Measurements from ENCODE around the gene ANXA3.
"Not testable (repeated sequence)": the region's sequence is repeated elsewhere in the genome, so short reads cannot be mapped to it uniquely, and the experiment has no call there.

ANXA3 gene

GRCh38 chr4:78581618-78582017, 30.0 kb downstream of the ANXA3 start:
- no peak for DNase-seq

DNA sequence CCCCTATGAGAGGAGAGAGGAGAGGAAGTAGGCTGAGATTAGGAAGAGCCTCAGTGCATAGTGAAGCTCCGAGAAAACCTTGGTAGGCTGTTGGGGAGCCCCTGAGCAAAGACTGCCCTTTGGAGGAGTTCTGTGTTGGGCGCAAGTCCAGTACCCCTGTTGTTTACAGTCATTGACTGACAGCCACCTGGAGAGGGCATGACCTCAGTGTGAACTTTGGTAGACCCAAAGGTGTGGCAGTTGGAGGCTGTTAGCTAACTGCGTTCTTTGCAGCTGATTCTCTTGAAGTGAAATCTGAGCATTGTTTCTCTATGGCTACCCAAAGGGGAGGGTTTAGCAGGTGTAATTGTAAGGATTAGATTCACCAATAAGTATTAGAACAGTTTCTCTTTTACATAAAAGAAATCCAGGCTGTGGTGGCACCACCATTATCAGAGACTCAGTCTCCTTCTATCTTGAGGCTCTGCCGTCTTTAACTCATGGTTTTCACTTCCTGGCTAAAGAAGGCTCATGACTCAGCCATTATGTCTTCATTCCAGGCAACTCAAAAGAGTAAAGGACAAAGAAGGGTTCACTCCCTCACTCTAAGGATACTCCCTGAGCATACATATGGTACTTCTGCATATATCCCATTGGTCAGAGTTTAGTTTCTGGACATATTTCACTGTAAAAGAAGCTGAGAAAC, 33.4 kb downstream of the ANXA3 start:
- no peak for DNase-seq

DNA sequence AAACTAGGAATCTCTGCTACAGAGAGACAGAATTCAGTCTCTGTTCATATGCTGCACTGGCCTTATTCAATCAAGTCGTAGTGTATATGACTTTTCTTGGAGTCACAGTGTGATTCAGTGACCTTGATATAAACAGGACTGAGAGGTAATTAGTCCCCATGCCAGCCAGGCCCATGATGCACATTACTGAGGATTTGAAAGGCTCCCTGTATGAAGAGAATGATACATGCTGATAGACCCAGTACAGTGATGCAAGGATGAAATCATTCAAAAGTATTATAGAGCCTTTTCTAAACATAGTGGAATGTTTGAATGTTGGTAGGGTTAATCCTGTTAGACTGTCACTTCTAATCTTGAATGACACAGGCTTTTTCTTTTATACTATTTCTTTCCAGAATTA, 34.1 kb downstream of the ANXA3 start:
- no peak for DNase-seq

- no peak for DNase-seq
These were observed 37.5 kb downstream of the ANXA3 start for GRCh38 chr4:78588894-78589545.

DNA sequence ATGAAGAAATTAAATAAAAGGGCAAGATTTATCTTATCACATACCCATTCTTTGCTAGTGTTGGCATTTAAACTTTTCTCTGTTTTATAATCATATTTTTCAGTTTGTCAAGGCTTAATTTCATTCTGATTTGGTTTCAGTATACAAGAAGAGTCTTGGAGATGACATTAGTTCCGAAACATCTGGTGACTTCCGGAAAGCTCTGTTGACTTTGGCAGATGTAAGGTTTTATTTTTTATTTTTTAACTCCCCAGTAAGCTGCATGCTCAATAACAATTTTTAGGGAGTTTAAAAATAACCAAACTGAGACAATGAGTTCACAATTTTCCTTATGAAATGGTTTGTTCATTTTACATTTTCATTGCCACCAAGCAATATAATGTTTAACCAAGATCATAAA, 39.8 kb downstream of the ANXA3 start:
- DNase-seq = no peak

- DNase-seq = no peak
These were observed 40.7 kb downstream of the ANXA3 start for GRCh38 chr4:78592088-78592783.

DNA sequence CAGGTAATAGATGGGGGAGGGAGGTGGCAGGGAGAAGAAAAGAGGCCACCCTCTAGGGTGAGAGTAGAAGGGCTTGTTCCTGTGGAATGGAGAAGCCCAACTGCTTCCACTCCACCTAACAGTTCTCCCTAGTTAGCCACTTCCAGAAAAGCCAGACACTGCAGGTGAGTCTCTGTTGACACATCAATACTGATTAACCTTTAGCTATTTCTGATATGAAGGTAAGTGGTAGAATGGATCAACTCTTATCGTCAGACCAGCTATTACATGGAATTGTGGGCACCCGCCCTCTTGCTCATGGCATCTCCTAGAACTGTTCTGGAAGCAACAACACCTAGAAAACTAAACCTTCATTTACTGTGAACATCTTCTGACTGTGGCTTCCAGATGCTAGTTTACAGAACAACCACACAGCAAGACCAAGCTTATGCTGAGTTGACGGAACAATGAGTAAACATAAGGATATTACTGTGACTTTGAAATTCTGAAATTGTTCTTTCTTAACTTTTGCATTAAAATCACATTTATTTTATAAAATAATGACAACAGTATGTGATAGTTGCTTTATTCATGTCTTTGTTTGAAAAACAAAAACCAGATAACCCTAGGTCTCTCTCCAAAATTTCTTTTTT, 44.7 kb downstream of the ANXA3 start:
- no peak for DNase-seq

GRCh38 chr4:78598431-78598830, 46.9 kb downstream of the ANXA3 start:
- DNase-seq = not testable (repeated sequence)

DNA sequence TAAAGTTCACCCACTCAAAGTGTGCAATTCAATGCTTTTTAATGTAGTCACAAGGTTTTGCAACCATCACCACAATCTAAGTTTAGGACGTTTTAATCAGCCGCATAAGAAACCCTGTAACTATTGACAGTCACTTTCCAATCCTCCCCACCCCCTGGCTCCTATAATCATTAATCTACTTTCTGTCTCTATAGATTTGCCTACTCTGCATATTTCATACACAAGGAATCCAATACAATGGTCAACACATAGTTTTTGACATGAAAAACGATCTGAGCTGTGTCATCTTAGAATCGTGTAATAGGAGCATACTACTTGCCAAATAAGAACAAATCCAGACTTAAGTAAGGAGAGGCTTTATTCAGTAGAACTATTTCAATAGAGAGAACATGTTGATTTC, 47.6 kb downstream of the ANXA3 start:
- no peak for DNase-seq

DNA sequence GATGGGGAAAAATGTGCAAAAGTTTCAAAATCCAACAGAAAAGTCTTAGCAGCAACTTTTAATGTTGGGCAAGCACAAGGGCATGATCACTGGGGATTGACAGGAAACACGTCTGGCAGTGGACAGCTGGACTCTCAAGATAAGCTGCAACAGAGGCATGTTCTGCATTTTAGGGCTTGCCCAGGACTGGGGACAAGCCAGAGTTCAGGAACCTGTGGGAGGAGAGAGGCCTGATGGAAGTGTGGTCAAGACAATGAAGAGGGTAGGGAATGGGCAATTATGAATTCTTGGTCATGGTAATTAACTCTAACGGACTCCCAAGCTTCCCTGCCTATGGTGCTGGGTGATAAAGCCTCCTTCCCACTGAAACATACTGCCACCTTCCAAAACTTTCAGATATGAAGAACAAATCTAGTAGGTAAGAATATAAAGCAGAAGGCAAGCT, 48.4 kb downstream of the ANXA3 start:
- DNase-seq = no peak

GRCh38 chr4:78601013-78601412, 49.4 kb downstream of the ANXA3 start:
- DNase-seq = no peak

GRCh38 chr4:78602334-78602733, 50.8 kb downstream of the ANXA3 start:
- no peak for DNase-seq

- DNase-seq = no peak
These were observed 51.8 kb downstream of the ANXA3 start for GRCh38 chr4:78603384-78603783.

DNA sequence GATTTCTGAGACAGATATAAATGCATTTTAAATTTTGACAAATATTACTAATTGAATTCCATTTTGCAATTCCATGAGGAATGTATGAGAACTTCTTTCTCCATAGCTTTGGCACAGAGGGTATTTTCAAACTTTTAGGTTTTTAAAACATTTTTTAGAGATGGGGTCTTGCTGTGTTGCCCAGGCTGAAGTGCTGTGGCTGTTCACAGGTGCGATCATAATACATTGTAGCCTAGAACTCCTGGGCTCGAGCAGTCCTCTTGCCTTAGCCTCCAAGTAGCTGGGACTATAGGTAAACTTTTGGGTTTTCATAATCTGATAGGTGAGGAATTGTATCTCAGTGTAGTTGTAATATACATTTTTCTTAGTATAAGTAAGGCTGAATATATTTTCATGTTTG, 53.4 kb downstream of the ANXA3 start:
- DNase-seq = no peak

- DNase-seq = no peak
These were observed 54.5 kb downstream of the ANXA3 start for GRCh38 chr4:78606035-78606434.

GRCh38 chr4:78606530-78607095, 55.0 kb downstream of the ANXA3 start:
- no peak for DNase-seq

- DNase-seq = no peak
These were observed 57.1 kb downstream of the ANXA3 start for GRCh38 chr4:78608684-78609083.

DNA sequence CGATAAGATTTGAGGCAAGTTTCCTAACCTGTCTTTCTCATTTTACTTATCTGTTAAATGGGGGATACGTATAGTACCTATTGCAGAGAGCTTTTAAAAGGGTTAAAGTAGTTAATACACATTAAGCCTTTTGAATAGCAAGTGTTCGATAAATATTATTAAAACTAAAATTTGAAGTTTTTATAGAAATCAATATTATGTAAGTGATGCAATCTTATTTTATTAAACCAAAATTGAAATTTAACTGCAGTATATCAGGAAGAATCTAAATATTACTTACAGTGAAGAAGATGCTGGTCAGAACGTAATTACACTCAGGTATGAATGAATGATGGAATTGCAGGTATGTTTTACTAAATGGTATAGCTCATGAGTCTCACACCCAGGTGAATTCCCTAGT, 58.0 kb downstream of the ANXA3 start:
- no peak for DNase-seq

DNA sequence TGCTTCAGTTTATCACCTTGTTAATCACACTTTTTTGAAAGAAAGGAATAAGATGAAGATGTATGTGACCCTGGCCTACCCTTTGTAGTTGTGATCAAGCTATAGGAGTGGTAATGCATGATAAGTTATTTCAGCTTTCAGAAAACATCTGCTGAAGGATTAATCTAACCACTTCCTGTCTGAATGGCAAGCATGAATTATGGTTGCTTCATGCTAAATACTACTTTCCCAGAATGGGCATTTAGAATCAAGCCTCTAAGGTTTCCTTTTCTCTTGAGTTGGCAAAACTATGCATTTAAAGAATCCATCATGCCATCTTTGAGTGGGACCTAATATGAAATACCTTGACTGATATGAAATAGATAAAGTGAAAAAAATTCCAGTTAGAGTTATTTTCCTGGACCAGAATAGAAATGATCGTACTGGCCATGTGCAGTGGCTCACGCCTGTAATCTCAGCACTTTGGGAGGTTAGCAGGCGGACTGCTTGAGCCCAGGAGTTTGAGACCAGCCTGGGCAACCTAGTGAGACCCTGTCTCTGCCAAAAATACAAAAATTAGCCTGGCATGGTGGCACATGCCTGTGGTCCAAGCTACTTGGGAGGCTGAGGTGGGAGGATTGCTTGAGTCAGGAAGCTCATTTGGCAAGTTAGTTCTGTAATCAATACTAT, 59.1 kb downstream of the ANXA3 start:
- no peak for DNase-seq

DNA sequence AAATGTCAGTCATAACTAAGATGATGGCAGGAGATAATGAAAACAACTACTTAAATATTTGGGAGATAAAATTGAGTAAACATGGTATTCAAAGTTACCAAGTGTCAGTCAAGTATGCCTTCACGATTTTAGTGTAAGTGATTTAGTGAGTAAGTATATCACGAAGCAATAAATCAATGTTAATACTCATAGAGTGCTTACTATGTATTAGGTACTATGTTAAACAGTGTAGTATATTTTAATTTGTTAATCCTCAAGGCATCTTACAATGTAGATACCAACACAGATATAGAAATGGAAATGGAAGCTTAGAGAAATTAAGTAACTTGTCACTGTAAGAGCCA, 59.6 kb downstream of the ANXA3 start:
- DNase-seq = no peak

DNA sequence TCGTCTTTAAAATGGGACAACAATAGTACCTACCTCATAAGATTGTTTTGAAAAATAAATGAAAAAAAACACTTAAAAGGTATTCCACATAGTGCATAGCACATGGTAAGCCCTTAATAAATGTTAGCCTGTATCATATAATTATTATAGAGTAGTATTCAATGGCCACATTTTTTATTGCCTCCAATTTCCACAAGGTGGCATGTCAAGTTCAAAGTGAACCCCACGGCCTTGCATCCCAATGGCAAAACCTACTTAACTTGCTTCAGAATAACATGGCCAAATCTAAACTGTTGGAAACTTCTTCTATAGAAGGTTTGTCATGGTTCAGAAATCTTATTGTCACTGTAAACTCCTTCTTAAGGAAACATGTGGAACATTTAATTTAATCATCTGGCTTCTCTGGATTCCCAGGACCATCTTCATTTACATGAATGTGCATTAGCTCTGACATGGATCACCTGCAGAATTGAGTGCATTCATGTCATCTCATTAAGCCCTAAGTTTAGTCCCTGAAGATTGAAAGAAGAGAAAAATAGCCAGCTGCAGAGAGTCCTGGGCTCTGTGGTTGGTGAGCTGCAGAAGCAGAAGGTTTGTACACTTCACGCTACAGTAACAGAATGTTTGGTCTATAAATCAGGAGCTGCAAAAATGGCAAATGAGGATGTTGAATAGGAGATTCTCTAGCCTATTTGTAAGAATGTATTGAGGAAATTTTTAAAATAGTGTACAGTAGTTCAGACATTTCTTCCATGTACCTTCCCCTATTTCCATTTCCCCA, 61.0 kb downstream of the ANXA3 start:
- no peak for DNase-seq
